Subcutaneous adipose tissue (tissue), 4 donors: ENCODE measurements around the gene ANKK1. TPM values are rescaled to one million over a fixed set of nuclear protein-coding genes. Genes with fewer than 3 reads are reported as not detected.

Source experiments
- total RNA-seq, 4 donors: library from RNA; depleted of rRNA; stranded (reverse); fragments of >200 nt; gene quantifications; one replicate each; pipeline ENCODE4 v1.1.0, GENCODE V29; 2016
- TF ChIP-seq, protein P1 (sequence below): fragments of 450-650 bp; IDR thresholded peaks from one replicate; pipeline ENCODE4 v1.5.1; 2016; ENCODE audit warnings: low read depth, mild to moderate bottlenecking, control low read depth, antibody characterized with exemption, moderate library complexity

The ANKK1 gene, protein sequence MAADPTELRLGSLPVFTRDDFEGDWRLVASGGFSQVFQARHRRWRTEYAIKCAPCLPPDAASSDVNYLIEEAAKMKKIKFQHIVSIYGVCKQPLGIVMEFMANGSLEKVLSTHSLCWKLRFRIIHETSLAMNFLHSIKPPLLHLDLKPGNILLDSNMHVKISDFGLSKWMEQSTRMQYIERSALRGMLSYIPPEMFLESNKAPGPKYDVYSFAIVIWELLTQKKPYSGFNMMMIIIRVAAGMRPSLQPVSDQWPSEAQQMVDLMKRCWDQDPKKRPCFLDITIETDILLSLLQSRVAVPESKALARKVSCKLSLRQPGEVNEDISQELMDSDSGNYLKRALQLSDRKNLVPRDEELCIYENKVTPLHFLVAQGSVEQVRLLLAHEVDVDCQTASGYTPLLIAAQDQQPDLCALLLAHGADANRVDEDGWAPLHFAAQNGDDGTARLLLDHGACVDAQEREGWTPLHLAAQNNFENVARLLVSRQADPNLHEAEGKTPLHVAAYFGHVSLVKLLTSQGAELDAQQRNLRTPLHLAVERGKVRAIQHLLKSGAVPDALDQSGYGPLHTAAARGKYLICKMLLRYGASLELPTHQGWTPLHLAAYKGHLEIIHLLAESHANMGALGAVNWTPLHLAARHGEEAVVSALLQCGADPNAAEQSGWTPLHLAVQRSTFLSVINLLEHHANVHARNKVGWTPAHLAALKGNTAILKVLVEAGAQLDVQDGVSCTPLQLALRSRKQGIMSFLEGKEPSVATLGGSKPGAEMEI
- total RNA-seq, result under 1 TPM in 2 of 4 donors, not detected in 2; 0.57 to 0.66 TPM

DNA sequence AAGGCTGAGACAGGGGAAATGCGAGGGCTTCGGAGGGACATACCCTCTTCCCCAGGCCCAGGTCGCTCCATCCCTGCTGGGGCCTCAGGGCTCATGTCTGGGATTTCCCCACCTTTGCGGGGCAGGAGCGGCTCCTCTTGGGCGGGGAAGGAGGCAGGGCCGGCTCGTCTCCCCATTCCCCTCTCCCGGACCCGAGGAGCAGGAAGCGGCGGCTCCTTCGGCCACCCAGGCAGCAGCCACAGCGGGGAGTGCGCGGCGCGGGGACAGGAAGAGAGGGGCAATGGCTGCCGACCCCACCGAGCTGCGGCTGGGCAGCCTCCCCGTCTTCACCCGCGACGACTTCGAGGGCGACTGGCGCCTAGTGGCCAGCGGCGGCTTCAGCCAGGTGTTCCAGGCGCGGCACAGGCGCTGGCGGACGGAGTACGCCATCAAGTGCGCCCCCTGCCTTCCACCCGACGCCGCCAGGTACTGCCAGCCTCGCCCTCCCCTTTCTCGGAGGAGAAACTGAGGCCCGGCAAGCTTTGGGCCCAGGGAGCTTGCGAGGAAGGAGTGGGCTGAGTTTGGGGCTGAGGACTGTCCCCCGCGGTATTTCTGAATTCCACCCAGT lies at the start of gene ANKK1:
ANKK1 (plus strand) TSS at position 175 of the 607 bp plus-strand sequence; CDS start at position 281, 106 bp downstream.
- TF ChIP-seq, protein P1, sequence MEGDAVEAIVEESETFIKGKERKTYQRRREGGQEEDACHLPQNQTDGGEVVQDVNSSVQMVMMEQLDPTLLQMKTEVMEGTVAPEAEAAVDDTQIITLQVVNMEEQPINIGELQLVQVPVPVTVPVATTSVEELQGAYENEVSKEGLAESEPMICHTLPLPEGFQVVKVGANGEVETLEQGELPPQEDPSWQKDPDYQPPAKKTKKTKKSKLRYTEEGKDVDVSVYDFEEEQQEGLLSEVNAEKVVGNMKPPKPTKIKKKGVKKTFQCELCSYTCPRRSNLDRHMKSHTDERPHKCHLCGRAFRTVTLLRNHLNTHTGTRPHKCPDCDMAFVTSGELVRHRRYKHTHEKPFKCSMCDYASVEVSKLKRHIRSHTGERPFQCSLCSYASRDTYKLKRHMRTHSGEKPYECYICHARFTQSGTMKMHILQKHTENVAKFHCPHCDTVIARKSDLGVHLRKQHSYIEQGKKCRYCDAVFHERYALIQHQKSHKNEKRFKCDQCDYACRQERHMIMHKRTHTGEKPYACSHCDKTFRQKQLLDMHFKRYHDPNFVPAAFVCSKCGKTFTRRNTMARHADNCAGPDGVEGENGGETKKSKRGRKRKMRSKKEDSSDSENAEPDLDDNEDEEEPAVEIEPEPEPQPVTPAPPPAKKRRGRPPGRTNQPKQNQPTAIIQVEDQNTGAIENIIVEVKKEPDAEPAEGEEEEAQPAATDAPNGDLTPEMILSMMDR, result no peak

DNA sequence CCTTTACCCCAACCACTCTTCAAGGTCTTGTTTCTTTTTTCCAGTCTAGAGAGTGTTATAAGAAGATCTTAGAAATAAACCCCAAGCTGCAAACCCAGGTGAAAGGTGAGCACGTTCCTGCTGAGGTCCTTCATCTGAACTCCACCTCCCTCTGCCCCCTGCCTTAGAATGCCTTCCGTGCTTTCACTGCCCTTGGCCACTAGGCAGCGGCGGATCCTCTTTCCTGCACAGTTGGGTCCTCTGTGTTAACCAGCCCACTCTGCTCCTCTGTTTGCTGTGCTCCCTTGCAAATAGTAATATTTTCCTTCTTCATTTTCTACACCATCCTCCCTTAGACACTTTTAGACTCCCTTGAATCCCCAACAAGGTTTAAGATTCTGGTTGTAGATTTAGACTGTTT lies 48.8 kb upstream of the ANKK1 start:
- TF ChIP-seq, protein P1, result no peak

DNA sequence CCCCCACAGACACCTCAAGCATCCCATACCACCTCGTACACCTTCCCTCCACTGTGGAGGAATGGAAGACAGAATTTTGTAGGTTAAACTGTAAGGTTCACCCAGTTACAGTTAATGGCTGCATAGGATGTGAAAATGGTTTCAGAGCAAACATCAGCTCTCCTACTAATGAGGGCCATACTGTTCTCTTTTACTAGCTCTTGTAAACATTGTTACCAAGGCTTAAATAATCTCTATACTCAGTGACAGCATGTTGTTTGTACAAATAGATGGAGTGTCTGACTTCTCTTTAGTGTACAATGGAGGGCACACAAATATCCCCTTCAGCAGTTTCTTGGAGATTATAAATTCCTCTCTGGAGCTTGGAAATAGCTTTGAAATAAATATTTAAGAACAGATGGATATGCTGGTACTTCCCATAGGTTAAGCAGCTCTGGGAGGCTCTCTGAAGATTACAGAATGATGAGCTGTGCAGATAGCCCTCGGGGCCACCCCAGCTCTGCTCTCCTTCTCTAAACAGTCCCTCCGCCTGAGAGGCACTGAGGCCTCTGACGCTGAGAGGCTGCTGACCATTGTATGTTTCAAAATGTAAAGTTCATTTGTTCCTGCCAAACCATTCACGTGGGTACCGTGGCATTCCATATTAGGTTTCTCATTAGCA lies 47.5 kb upstream of the ANKK1 start:
- TF ChIP-seq, protein P1, result no peak

DNA sequence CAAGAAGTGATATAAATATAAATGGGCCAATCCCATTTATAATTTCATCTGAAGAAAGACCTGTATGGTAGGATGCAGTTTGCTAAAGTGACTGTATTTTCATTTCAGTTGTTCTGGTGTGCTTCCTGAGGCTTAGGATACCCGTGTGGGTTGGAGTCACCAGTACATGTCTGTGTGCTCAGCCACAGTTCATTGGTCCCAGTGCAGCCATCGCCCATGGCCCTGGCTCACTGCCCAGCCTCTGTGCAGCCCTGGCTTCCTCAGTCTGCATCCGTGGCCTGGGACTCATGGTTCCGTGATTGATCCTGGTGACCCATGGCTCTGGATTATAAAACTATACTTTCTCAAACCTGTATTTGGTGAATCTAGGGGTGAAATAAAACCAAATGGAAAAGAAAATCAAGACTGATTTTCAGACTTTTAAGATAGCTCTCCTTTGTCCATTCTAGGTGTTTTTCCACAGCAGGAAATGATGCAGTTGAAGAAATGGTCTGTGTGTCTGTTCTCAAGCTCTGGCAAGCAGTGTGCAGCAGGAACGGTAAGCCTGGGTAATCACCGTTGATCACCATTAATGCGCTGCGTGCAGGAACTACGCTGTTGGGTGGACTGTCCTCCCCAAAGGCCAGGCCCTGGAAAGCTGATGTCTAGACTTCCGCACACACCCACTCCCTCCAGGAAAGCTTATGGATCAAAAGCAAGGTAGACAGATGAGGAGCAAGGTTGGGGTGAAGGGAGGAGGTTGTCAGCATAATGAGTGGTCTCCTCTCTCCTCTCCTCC lies 46.0 kb upstream of the ANKK1 start:
- TF ChIP-seq, protein P1, result no peak

DNA sequence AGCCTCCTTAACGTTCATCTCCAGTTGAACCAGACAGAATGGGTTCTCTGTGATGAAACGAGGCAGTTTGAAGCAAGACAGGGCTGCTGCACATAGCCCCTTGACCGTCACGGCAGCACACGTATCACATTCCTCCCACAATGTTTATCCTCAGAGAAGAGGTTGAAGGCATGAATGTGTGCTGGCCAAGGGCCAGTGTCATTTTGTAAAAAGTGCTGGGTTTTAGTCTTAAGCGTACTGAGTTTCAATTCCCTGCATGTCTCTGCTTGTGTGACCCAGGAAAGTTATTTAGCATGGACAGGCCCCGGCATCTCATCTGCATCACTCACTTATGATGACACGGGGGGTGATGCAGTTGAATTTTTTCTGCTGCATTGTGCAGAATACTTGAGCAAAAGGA lies 41.6 kb upstream of the ANKK1 start:
- TF ChIP-seq, protein P1, result no peak

DNA sequence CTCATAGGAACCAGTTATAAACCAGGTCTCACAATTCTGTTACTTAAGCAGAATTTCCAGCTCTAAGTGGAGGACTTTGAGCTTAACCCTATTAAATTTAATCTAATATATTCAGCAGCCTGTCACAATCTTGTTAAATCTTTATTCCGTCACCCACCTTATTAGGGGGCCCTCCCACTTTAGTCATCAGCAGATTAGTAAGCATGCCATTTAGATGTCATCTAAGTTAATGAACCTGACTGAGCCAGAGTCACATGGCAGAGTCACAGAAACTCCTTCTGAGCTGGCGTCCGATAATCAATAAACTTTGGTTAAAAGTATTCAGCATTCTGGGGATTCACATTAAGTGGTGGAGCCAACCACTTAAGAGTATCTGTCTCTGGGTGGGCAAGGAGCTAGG lies 38.1 kb upstream of the ANKK1 start:
- TF ChIP-seq, protein P1, result no peak
